Stimulated activated naive B cell treated with anti-CD40 and anti-IgM and Interleukin-4, amounts not matched to agents 10 μg/mL and 1 μg/mL and 100 μg/mL, for 72 hours (primary cell): ENCODE measurements around the gene STAT5A.
"Not testable (repeated sequence)": the region's sequence is repeated elsewhere in the genome, so short reads cannot be mapped to it uniquely, and the experiment has no call there.

Source experiments
- ATAC-seq, 2 donors: fragments of 150-1000 bp; cut with Tn5 transposase; replicated peaks; 2 replicates each; pipeline ENCODE4 v1.10.0; 2021; ENCODE audit warnings: moderate library complexity in 1 of 2
- DNase-seq: peaks from one replicate; pipeline ENCODE4 v3.0.0; 2021
- H3K27ac Mint-ChIP-seq: one replicate; pipeline ENCODE4 v1.8.0; 2022; ENCODE audit warnings: mild to moderate bottlenecking, mixed read lengths
- H3K27me3 Mint-ChIP-seq, 2 donors: one replicate each; pipeline ENCODE4 v1.8.0; 2022; ENCODE audit warnings: mixed read lengths in 2 of 2
- H3K36me3 Mint-ChIP-seq, 2 donors: one replicate each; pipeline ENCODE4 v1.8.0; 2022; ENCODE audit warnings: mixed read lengths in 2 of 2, mild to moderate bottlenecking in 1 of 2
- H3K4me1 Mint-ChIP-seq, 2 donors: one replicate each; pipeline ENCODE4 v1.8.0; 2022; ENCODE audit warnings: mixed read lengths in 2 of 2, mild to moderate bottlenecking in 1 of 2
- H3K4me3 Mint-ChIP-seq, 2 donors: one replicate each; pipeline ENCODE4 v1.8.0; 2022; ENCODE audit warnings: mild to moderate bottlenecking in 2 of 2, mixed read lengths in 2 of 2, moderate library complexity in 1 of 2
- H3K9me3 Mint-ChIP-seq, 2 donors: one replicate each; pipeline ENCODE4 v1.8.0; 2022; ENCODE audit warnings: mixed read lengths in 2 of 2, mild to moderate bottlenecking in 1 of 2

Gene STAT5A

GRCh38 chr17:42284566-42284965, 3.7 kb upstream of the STAT5A start:
- Mint-ChIP-seq H3K4me1 (peaks cover 24 to 61% of the 10 kb centered on the region in 2 donors), H3K36me3 (peaks cover 13 to 23% of the 10 kb centered on the region in 2 donors), H3K4me3 (no peak overlapping the region), H3K27me3 (no peaks in the 10 kb centered on the region), H3K27ac (no peak overlapping the region), H3K9me3 (no peaks in the 10 kb centered on the region)
- no peak for DNase-seq
- ATAC-seq: no peak

- H3K27ac Mint-ChIP-seq: peak overlapping the region; percentile 75
- peaks cover 27 to 62% of the 10 kb centered on the region in 2 donors for H3K4me1 Mint-ChIP-seq
- H3K36me3 Mint-ChIP-seq: peaks cover 22 to 26% of the 10 kb centered on the region in 2 donors
- ATAC-seq: no peak
- no peak for DNase-seq
- H3K4me3 Mint-ChIP-seq: peak overlapping the region; percentile 96 to 98
- no peaks in the 10 kb centered on the region for H3K27me3 Mint-ChIP-seq
- H3K9me3 Mint-ChIP-seq: no peaks in the 10 kb centered on the region
These were observed 2.8 kb upstream of the STAT5A start for GRCh38 chr17:42285346-42286050.

- peaks cover 33 to 71% of the 10 kb centered on the region in 2 donors for H3K4me1 Mint-ChIP-seq
These were observed 1.7 kb upstream of the STAT5A start for GRCh38 chr17:42286411-42287221.

GRCh38 chr17:42287305-42287976, 857 bp upstream of the STAT5A start:
- Mint-ChIP-seq H3K36me3 (peaks cover 33 to 45% of the 10 kb centered on the region in 2 donors), H3K4me3 (peak overlapping the region; percentile 96 to 98), H3K9me3 (no peaks in the 10 kb centered on the region), H3K4me1 (peaks cover 36 to 78% of the 10 kb centered on the region in 2 donors), H3K27ac (peak overlapping the region; percentile 100), H3K27me3 (no peaks in the 10 kb centered on the region)
- ATAC-seq (peak; percentile 58 to 65), DNase-seq (peak; percentile 68)

More at GRCh38 chr17:42286411-42287221, 1.7 kb upstream of the STAT5A start:
- no peaks in the 10 kb centered on the region for H3K9me3 Mint-ChIP-seq
- H3K36me3 Mint-ChIP-seq: peaks cover 27 to 37% of the 10 kb centered on the region in 2 donors
- no peak for ATAC-seq
- DNase-seq: no peak
- no peaks in the 10 kb centered on the region for H3K27me3 Mint-ChIP-seq
- H3K4me3 Mint-ChIP-seq: peak overlapping the region; percentile 96 to 98
- H3K27ac Mint-ChIP-seq: peak overlapping the region; percentile 100

GRCh38 chr17:42288803-42289610, 709 bp downstream of the STAT5A start:
- ATAC-seq (peak; percentile 19 to 20), DNase-seq (peak; percentile 50)
- peaks cover 41 to 51% of the 10 kb centered on the region in 2 donors for H3K36me3 Mint-ChIP-seq
- peak overlapping the region; percentile 99 for H3K27ac Mint-ChIP-seq
- peaks cover 37 to 77% of the 10 kb centered on the region in 2 donors for H3K4me1 Mint-ChIP-seq
- H3K27me3 Mint-ChIP-seq: no peaks in the 10 kb centered on the region
- peak overlapping the region; percentile 89 to 98 for H3K4me3 Mint-ChIP-seq
- H3K9me3 Mint-ChIP-seq: no peaks in the 10 kb centered on the region

- Mint-ChIP-seq H3K36me3 (peaks cover 41 to 56% of the 10 kb centered on the region in 2 donors), H3K27ac (peak overlapping the region; percentile 99), H3K27me3 (no peaks in the 10 kb centered on the region), H3K9me3 (no peaks in the 10 kb centered on the region), H3K4me3 (peak overlapping the region; percentile 89 to 98), H3K4me1 (peaks cover 40 to 84% of the 10 kb centered on the region in 2 donors)
- DNase-seq (peak; percentile 73), ATAC-seq (peak; percentile 29 to 34)
These were observed 1.4 kb downstream of the STAT5A start for GRCh38 chr17:42289611-42290181.

GRCh38 chr17:42290577-42290976, 2.3 kb downstream of the STAT5A start:
- Mint-ChIP-seq H3K4me1 (peaks cover 46 to 87% of the 10 kb centered on the region in 2 donors), H3K4me3 (peak overlapping the region; percentile 89 to 98), H3K27me3 (no peaks in the 10 kb centered on the region), H3K9me3 (no peaks in the 10 kb centered on the region), H3K36me3 (peaks cover 45 to 64% of the 10 kb centered on the region in 2 donors), H3K27ac (peak overlapping the region; percentile 99)
- DNase-seq: no peak
- ATAC-seq: no peak

GRCh38 chr17:42291129-42291528, 2.8 kb downstream of the STAT5A start:
- H3K4me3 Mint-ChIP-seq: peak overlapping the region; percentile 55 to 89
- H3K36me3 Mint-ChIP-seq: peaks cover 46 to 63% of the 10 kb centered on the region in 2 donors
- H3K9me3 Mint-ChIP-seq: no peaks in the 10 kb centered on the region
- peaks cover 50 to 83% of the 10 kb centered on the region in 2 donors for H3K4me1 Mint-ChIP-seq
- H3K27me3 Mint-ChIP-seq: no peaks in the 10 kb centered on the region
- ATAC-seq (no peak), DNase-seq (no peak)
- peak overlapping the region; percentile 74 for H3K27ac Mint-ChIP-seq

GRCh38 chr17:42294469-42295398, 6.4 kb downstream of the STAT5A start:
- H3K4me1 Mint-ChIP-seq: peaks cover 40 to 67% of the 10 kb centered on the region in 2 donors
- DNase-seq (no peak), ATAC-seq (no peak)
- H3K27ac Mint-ChIP-seq: peak overlapping the region; percentile 14
- H3K27me3 Mint-ChIP-seq: no peaks in the 10 kb centered on the region
- no peak overlapping the region for H3K4me3 Mint-ChIP-seq
- peaks cover 45 to 66% of the 10 kb centered on the region in 2 donors for H3K36me3 Mint-ChIP-seq
- no peaks in the 10 kb centered on the region for H3K9me3 Mint-ChIP-seq

- DNase-seq: no peak
- peaks cover 39 to 56% of the 10 kb centered on the region in 2 donors for H3K36me3 Mint-ChIP-seq
These were observed 7.7 kb downstream of the STAT5A start for GRCh38 chr17:42296012-42296411.

GRCh38 chr17:42297775-42298174, 9.5 kb downstream of the STAT5A start:
- H3K4me3 Mint-ChIP-seq, H3K9me3 Mint-ChIP-seq, ATAC-seq, H3K27ac Mint-ChIP-seq, DNase-seq, H3K27me3 Mint-ChIP-seq: not testable (repeated sequence)
- Mint-ChIP-seq H3K4me1 (peaks cover 38 to 45% of the 10 kb centered on the region in 2 donors), H3K36me3 (peaks cover 41 to 54% of the 10 kb centered on the region in 2 donors)

More at GRCh38 chr17:42296012-42296411, 7.7 kb downstream of the STAT5A start:
- H3K27ac Mint-ChIP-seq: no peak overlapping the region
- H3K9me3 Mint-ChIP-seq: no peaks in the 10 kb centered on the region
- H3K4me1 Mint-ChIP-seq: peaks cover 34 to 56% of the 10 kb centered on the region in 2 donors
- peak overlapping the region in 1 of 2 donors; percentile 25 for H3K4me3 Mint-ChIP-seq
- no peak for ATAC-seq
- no peaks in the 10 kb centered on the region for H3K27me3 Mint-ChIP-seq

GRCh38 chr17:42299361-42299760, 11.1 kb downstream of the STAT5A start:
- H3K27me3 Mint-ChIP-seq: not testable (repeated sequence)

More at GRCh38 chr17:42299361-42299760, 11.1 kb downstream of the STAT5A start:
- ATAC-seq, H3K4me3 Mint-ChIP-seq, DNase-seq, H3K27ac Mint-ChIP-seq, H3K9me3 Mint-ChIP-seq: not testable (repeated sequence)
- peaks cover 41 to 42% of the 10 kb centered on the region in 2 donors for H3K4me1 Mint-ChIP-seq
- peaks cover 48 to 60% of the 10 kb centered on the region in 2 donors for H3K36me3 Mint-ChIP-seq
